Psoas muscle (tissue), 8 donors: ENCODE results near the gene FAM181A. TPM values are rescaled to one million over a fixed set of nuclear protein-coding genes. Genes with fewer than 3 reads are reported as not detected.

Experiments
- ATAC-seq, 4 donors: fragments of 200-7000 bp; cut with Tn5 transposase; one replicate each; pipeline ENCODE4 v1.9.1; 2020; ENCODE audit warnings: moderate library complexity in 3 of 4, mild to moderate bottlenecking in 2 of 4
- DNase-seq, 2 donors: peaks; one replicate each; pipeline ENCODE4 v3.0.0-alpha.2; 2020
- H3K27ac ChIP-seq: fragments of 200-600 bp; one replicate; pipeline ENCODE4 v1.8.0; 2022
- H3K27me3 ChIP-seq, 3 donors: fragments of 200-600 bp in 1 of 3; one replicate each; pipeline versions ENCODE4 v1.6.1 to v1.8.0; 2013 to 2022; ENCODE audit warnings: low read length in 2 of 3, mild to moderate bottlenecking in 2 of 3, moderate library complexity in 1 of 3; ENCODE audit not compliant: insufficient read depth in 3 of 3
- H3K36me3 ChIP-seq, 2 donors: fragments of 200-600 bp in 1 of 2; one replicate each; pipeline versions ENCODE4 v1.6.1 to v1.8.0; 2013 to 2022; ENCODE audit warnings: low read depth in 1 of 2, mild to moderate bottlenecking in 1 of 2, moderate library complexity in 1 of 2; ENCODE audit not compliant: insufficient read depth in 1 of 2
- H3K4me1 ChIP-seq: fragments of 200-600 bp; one replicate; pipeline ENCODE4 v1.8.0; 2022
- H3K4me3 ChIP-seq: fragments of 200-600 bp; one replicate; pipeline ENCODE4 v1.8.0; 2022; ENCODE audit warnings: mild to moderate bottlenecking
- H3K9me3 ChIP-seq: fragments of 200-600 bp; one replicate; pipeline ENCODE4 v1.8.0; 2022
- CTCF ChIP-seq: fragments of 200-600 bp; IDR thresholded peaks from one replicate; pipeline ENCODE4 v1.8.0; 2022; ENCODE audit warnings: antibody characterized with exemption
- WGBS, 3 donors: extraction: QIAGEN DNeasy Blood & Tissue Kit; methylation state at CpG; one replicate each; pipeline versions ENCODE4 v1.1.6 to v1.1.7; 2013; 5-methylcytosine and 5-hydroxymethylcytosine counted together
- intact Hi-C, 2 donors: fragments of 100-400 bp; cut with DNase I; formaldehyde crosslinking; loops; one replicate each; pipeline versions ENCODE4 v1.11.0 to v1.14.2; 2022
- polyA plus RNA-seq, 3 donors: library from polyadenylated mRNA; stranded (reverse); fragments of 200-250 nt; gene quantifications; one replicate each; pipeline ENCODE4 v1.2.3, GENCODE V29; 2013
- total RNA-seq, 4 donors: library from RNA; stranded (reverse); fragmentation: NEBNext Ultra II Directional in 2 of 4; extraction: Animal tissue kit (Norgen Biotek cat#: 25700) in 2 of 4; gene quantifications; one replicate each; pipeline versions ENCODE4 v1.2.1 to v1.2.4, GENCODE V29; 2021 to 2023
- donor health status: healthy with polysubstance abuse.
- donor health status: DM: no; HTN: no; CAD: no; lungs with moderate emphysema.
- donor health status: Bipolar disorder and iron deficiency.
- donor health status: healthy.
- donor health status: DM: yes; HTN: yes; CAD: no.
- donor health status: DM: no; HTN: no; CAD: no.
- donor health status: DM: no; HTN: no; CAD: no.
- donor health status: DM: yes; HTN: yes; CAD: no.

The FAM181A gene
- total and polyA plus RNA-seq, 7 donors: 0.14 to 0.32 TPM; not detected in 5

- Histone ChIP-seq H3K36me3 (peaks cover 3 to 97% of the 10 kb centered on the region in 2 donors), H3K4me1 (peaks cover 72% of the 10 kb centered on the region), H3K27ac (peak overlapping the region; percentile 98), H3K27me3 (no peaks in the 10 kb centered on the region), H3K4me3 (no peak overlapping the region), H3K9me3 (no peaks in the 10 kb centered on the region)
- DNase-seq (no peak), ATAC-seq (no peak)
- TF ChIP-seq CTCF: no peak
- 61 to 68% (median 68%) methylated on average over 45 to 46 of the region's 46 CpGs for WGBS, 3 donors
- intact Hi-C loops: loop anchor here (1.0 to 10.0 kb wide), 3 partner anchors 64 to 206 kb away; no protein-coding TSS in a partner anchor
Measured at GRCh38 chr14:93938751-93939303, 11.7 kb downstream of the FAM181A start.

- Histone ChIP-seq H3K9me3 (no peaks in the 10 kb centered on the region), H3K4me3 (no peak overlapping the region), H3K27ac (peak overlapping the region; percentile 98), H3K27me3 (no peaks in the 10 kb centered on the region), H3K4me1 (peaks cover 77% of the 10 kb centered on the region), H3K36me3 (peaks cover 3 to 97% of the 10 kb centered on the region in 2 donors)
- intact Hi-C loops: loop anchor here (5.0 to 10.0 kb wide), 3 partner anchors 63 to 205 kb away; no protein-coding TSS in a partner anchor
- peak; percentile 87 for TF ChIP-seq CTCF
- ATAC-seq (peak; percentile 52 to 63 (median 56)), DNase-seq (peak; percentile 82 to 92)
- WGBS, 3 donors: 28 to 35% (median 35%) methylated on average over 80 to 84 of the region's 84 CpGs
Measured at GRCh38 chr14:93939304-93940229, 12.4 kb downstream of the FAM181A start.

GRCh38 chr14:93940437-93940836, 13.3 kb downstream of the FAM181A start:
- H3K27me3 ChIP-seq: no peaks in the 10 kb centered on the region
- 46 to 88% (median 53%) methylated on average over 6 of the region's 6 CpGs for WGBS, 3 donors
- DNase-seq (peak in 1 of 2 donors; percentile 30), ATAC-seq (no peak)
- H3K36me3 ChIP-seq: peaks cover 3 to 95% of the 10 kb centered on the region in 2 donors
- H3K9me3 ChIP-seq: no peaks in the 10 kb centered on the region
- no peak overlapping the region for H3K4me3 ChIP-seq
- peak overlapping the region; percentile 98 for H3K27ac ChIP-seq
- intact Hi-C loops: loop anchor here in 1 of 2 donors (5.0 kb wide), 1 partner anchor 62 kb away; no protein-coding TSS in a partner anchor
- peaks cover 85% of the 10 kb centered on the region for H3K4me1 ChIP-seq
- no peak for TF ChIP-seq CTCF

GRCh38 chr14:93941293-93941910, 14.3 kb downstream of the FAM181A start:
- H3K9me3 ChIP-seq: no peaks in the 10 kb centered on the region
- 29 to 52% (median 30%) methylated on average over 16 of the region's 16 CpGs for WGBS, 3 donors
- H3K36me3 ChIP-seq: peaks cover 3 to 95% of the 10 kb centered on the region in 2 donors
- TF ChIP-seq CTCF: no peak
- peak; percentile 9 to 20 (median 16) for ATAC-seq
- no peaks in the 10 kb centered on the region for H3K27me3 ChIP-seq
- H3K4me3 ChIP-seq: no peak overlapping the region
- H3K4me1 ChIP-seq: peaks cover 91% of the 10 kb centered on the region
- H3K27ac ChIP-seq: peak overlapping the region; percentile 98
- intact Hi-C loops: loop anchor here in 1 of 2 donors (5.0 kb wide), 1 partner anchor 61 kb away; no protein-coding TSS in a partner anchor
- peak in 1 of 2 donors; percentile 66 for DNase-seq
